B cell (primary cell): ENCODE measurements around the gene SENP3. TPM values are rescaled to one million over a fixed set of nuclear protein-coding genes. Genes with fewer than 3 reads are reported as not detected.

Experiments
- ATAC-seq: fragments of 200-7000 bp; cut with Tn5 transposase; one replicate; pipeline ENCODE4 v1.10.0; 2021; ENCODE audit warnings: low read depth, mild to moderate bottlenecking, moderate number of reproducible peaks, moderate library complexity
- CTCF ChIA-PET: fragments of 350-600 bp; sonication (Branson Sonifier 250); formaldehyde crosslinking; loops from one replicate; lab custom pipeline; 2021; ENCODE audit warnings: antibody characterized with exemption, inconsistent platforms; lab: Charles Lee
- POLR2A ChIA-PET: fragments of 350-600 bp; sonication (Branson Sonifier 250); formaldehyde crosslinking; loops from one replicate; lab custom pipeline; 2021; ENCODE audit warnings: antibody characterized with exemption; lab: Charles Lee
- DNase-seq: peaks from one replicate; pipeline ENCODE4 v3.0.0; 2013
- H2AFZ ChIP-seq: 2 replicates; pipeline ENCODE4 v1.6.1; 2012; ENCODE audit warnings: mild to moderate bottlenecking, low read depth, low read length; ENCODE audit not compliant: insufficient read depth, poor library complexity, severe bottlenecking
- H3K27ac ChIP-seq, 2 donors: 1 replicate in 1 of 2; 2 replicates in 1 of 2; pipeline ENCODE4 v1.5.1; 2012 to 2013; ENCODE audit warnings: low read length in 2 of 2, mild to moderate bottlenecking in 2 of 2, moderate library complexity in 1 of 2
- H3K27me3 ChIP-seq, 4 experiments: fragments of 200-600 bp in 1 of 4; sonication (generic) in 1 of 4; replicated peaks in 1 of 4; 1 replicate in 2 of 4; 2 replicates in 2 of 4; pipeline versions ENCODE4 v1.6.1 to v1.7.0; 2013 to 2016; ENCODE audit warnings: low read length in 3 of 4, mild to moderate bottlenecking in 2 of 4, mixed read lengths in 1 of 4, moderate library complexity in 1 of 4; ENCODE audit not compliant: insufficient read depth in 4 of 4, control insufficient read depth in 3 of 4; ENCODE audit errors: control extremely low read depth in 1 of 4
- H3K36me3 ChIP-seq, 2 experiments: replicated peaks in 1 of 2; 1 replicate in 1 of 2; 2 replicates in 1 of 2; pipeline versions ENCODE4 v1.6.1 to v1.7.1; 2013; ENCODE audit warnings: low read length in 1 of 2; ENCODE audit not compliant: insufficient read depth in 2 of 2, control insufficient read depth in 1 of 2; ENCODE audit errors: control extremely low read depth in 1 of 2, extremely low read depth in 1 of 2
- H3K4me1 ChIP-seq, 2 donors: fragments of 200-600 bp in 1 of 2; sonication (generic) in 1 of 2; 1 replicate in 1 of 2; 2 replicates in 1 of 2; pipeline versions ENCODE4 v1.5.1 to v1.6.1; 2013 to 2017; ENCODE audit warnings: low read length in 2 of 2; ENCODE audit not compliant: control insufficient read depth in 2 of 2, insufficient read depth in 2 of 2
- H3K4me2 ChIP-seq: replicated peaks from 2 replicates; pipeline ENCODE3; 2012; ENCODE audit warnings: mild to moderate bottlenecking, low read depth, low read length; ENCODE audit not compliant: poor library complexity, severe bottlenecking
- H3K4me3 ChIP-seq, 5 experiments: fragments of 200-600 bp in 1 of 5; sonication (generic) in 1 of 5; 1 replicate in 3 of 5; 2 replicates in 2 of 5; pipeline versions ENCODE4 v1.5.1 to v1.7.0; 2011 to 2016; ENCODE audit warnings: low read length in 4 of 5, mild to moderate bottlenecking in 4 of 5, low read depth in 2 of 5, control low read depth in 1 of 5, moderate library complexity in 1 of 5; ENCODE audit not compliant: insufficient read depth in 1 of 5; ENCODE audit errors: control extremely low read depth in 1 of 5, extremely low read depth in 1 of 5
- H3K79me2 ChIP-seq: fragments of 200-600 bp; sonication (generic); one replicate; pipeline ENCODE4 v1.6.0; 2016; ENCODE audit warnings: low read length; ENCODE audit not compliant: control insufficient read depth, insufficient read depth
- H3K9ac ChIP-seq: fragments of 200-600 bp; sonication (generic); 2 replicates; pipeline ENCODE4 v1.6.1; 2017; ENCODE audit warnings: mild to moderate bottlenecking, low read length, moderate library complexity
- H3K9me3 ChIP-seq, 3 donors: one replicate each; pipeline versions ENCODE4 v1.6.1 to v1.7.1; 2013; ENCODE audit warnings: low read length in 2 of 3; ENCODE audit not compliant: control insufficient read depth in 2 of 3, insufficient read depth in 1 of 3; ENCODE audit errors: control extremely low read depth in 1 of 3
- H4K20me1 ChIP-seq: 2 replicates; pipeline ENCODE4 v1.6.0; 2012; ENCODE audit warnings: mild to moderate bottlenecking, low read length; ENCODE audit not compliant: insufficient read depth, control insufficient read depth, poor library complexity, severe bottlenecking
- H3K27ac Mint-ChIP-seq: one replicate; pipeline ENCODE4 v1.8.0; 2021; ENCODE audit warnings: mixed read lengths
- H3K27me3 Mint-ChIP-seq: one replicate; pipeline ENCODE4 v1.8.0; 2021; ENCODE audit warnings: mixed read lengths
- H3K4me1 Mint-ChIP-seq: one replicate; pipeline ENCODE4 v1.8.0; 2021; ENCODE audit warnings: mixed read lengths
- H3K4me3 Mint-ChIP-seq: one replicate; pipeline ENCODE4 v1.8.0; 2021; ENCODE audit warnings: mixed read lengths
- H3K9me3 Mint-ChIP-seq: one replicate; pipeline ENCODE4 v1.8.0; 2022; ENCODE audit warnings: mixed read lengths; ENCODE audit not compliant: insufficient read depth
- EZH2 ChIP-seq: IDR thresholded peaks from 2 replicates; pipeline ENCODE4 v1.6.1; 2012; ENCODE audit warnings: borderline replicate concordance, low read depth, mild to moderate bottlenecking, moderate library complexity, low read length; ENCODE audit not compliant: insufficient read depth, poor library complexity, severe bottlenecking
- WGBS: methylation state at CpG from one replicate; pipeline ENCODE4 v1.1.5; 2013; ENCODE audit warnings: missing lambda C conversion rate; ENCODE audit not compliant: insufficient coverage; 5-methylcytosine and 5-hydroxymethylcytosine counted together
- intact Hi-C: fragments of 100-400 bp; cut with micrococcal nuclease; formaldehyde crosslinking; loops from one replicate; pipeline ENCODE4 v1.10.0; 2022
- polyA plus RNA-seq: library from polyadenylated mRNA; depleted of rRNA; stranded (reverse); fragments of >200 nt; gene quantifications from 2 replicates; pipeline ENCODE4 v1.2.3, GENCODE V29; 2012
- total RNA-seq, 2 donors: library from RNA; stranded (reverse); fragments of 120-200 nt in 1 of 2; gene quantifications; 1 replicate in 1 of 2; 2 replicates in 1 of 2; pipeline versions ENCODE4 v1.2.3 to v1.2.4, GENCODE V29; 2013 to 2022
- TF ChIP-seq, protein P1 (sequence below): fragments of 200-600 bp; IDR thresholded peaks from one replicate; pipeline ENCODE4 v1.8.0; 2022; ENCODE audit warnings: antibody characterized with exemption, mild to moderate bottlenecking

SENP3 gene
- total and polyA plus RNA-seq, 2 donors (not counting 1 experiment from before 2014, with no cell fraction given) = 45.1 to 57.1 TPM

DNA sequence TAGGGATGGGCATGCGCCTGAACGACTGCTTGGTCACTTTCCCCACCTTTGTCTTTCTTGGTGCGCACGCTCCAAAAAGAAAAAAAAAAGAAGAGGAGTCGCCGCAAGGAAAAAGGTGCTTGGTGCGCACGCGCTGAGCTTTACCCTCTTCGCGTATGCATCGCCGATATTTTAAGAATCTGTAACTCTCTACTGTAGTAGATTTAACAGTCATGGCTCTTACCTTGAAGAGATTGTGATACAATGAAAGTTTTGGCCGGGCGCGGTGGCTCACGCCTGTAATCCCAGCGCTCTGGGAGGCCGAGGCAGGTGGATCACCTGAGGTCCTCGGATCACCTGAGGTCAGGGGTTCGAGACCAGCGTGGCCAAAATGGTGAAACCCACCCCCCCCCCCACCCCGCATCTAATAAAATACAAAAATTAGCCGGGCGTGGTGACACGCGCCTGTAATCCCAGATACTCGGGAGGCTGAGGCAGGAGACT lies 53.6 kb downstream of the SENP3 start:
- no peaks in the 10 kb centered on the region for H3K27me3 Mint-ChIP-seq
- peaks cover 12 to 26% of the 10 kb centered on the region in 2 donors for H3K4me1 ChIP-seq
- 6% methylated on average over 16 of the region's 28 CpGs for WGBS
- no peaks in the 10 kb centered on the region for H3K9me3 Mint-ChIP-seq
- peak overlapping the region; percentile 93 for H3K27ac Mint-ChIP-seq
- peaks cover 1 to 8% of the 10 kb centered on the region in 2 experiments for H3K36me3 ChIP-seq
- peak overlapping the region; percentile 82 for H3K4me2 ChIP-seq
- ChIA-PET POLR2A (interaction anchor here (0.6 to 2.9 kb wide), 12 partner anchors 12 to 235 kb away, joined by 3 to 35 read pairs (median 4); partner anchors contain the start of genes CD68, MPDU1, POLR2A and SAT2), CTCF (interaction anchor here (0.6 to 2.5 kb wide), 14 partner anchors 9 to 101 kb away, joined by 3 to 14 read pairs (median 4); partner anchors contain the start of genes ATP1B2, SAT2, SOX15 and TP53)
- intact Hi-C loops = loop anchor here (1.0 to 10.0 kb wide), 6 partner anchors 12 to 308 kb away; partner anchors contain the start of genes ATP1B2, EIF5A, SAT2 and TP53
- no peaks in the 10 kb centered on the region for H3K9me3 ChIP-seq
- peak; percentile 6 for ATAC-seq
- peak overlapping the region; percentile 65 for H3K9ac ChIP-seq
- H3K27me3 ChIP-seq = no peaks in the 10 kb centered on the region
- TF ChIP-seq EZH2 = no peak
- TF ChIP-seq, protein P1, sequence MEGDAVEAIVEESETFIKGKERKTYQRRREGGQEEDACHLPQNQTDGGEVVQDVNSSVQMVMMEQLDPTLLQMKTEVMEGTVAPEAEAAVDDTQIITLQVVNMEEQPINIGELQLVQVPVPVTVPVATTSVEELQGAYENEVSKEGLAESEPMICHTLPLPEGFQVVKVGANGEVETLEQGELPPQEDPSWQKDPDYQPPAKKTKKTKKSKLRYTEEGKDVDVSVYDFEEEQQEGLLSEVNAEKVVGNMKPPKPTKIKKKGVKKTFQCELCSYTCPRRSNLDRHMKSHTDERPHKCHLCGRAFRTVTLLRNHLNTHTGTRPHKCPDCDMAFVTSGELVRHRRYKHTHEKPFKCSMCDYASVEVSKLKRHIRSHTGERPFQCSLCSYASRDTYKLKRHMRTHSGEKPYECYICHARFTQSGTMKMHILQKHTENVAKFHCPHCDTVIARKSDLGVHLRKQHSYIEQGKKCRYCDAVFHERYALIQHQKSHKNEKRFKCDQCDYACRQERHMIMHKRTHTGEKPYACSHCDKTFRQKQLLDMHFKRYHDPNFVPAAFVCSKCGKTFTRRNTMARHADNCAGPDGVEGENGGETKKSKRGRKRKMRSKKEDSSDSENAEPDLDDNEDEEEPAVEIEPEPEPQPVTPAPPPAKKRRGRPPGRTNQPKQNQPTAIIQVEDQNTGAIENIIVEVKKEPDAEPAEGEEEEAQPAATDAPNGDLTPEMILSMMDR = no peak
- H3K4me3 ChIP-seq = peak overlapping the region; percentile 24 to 76 (median 72)
- peak overlapping the region; percentile 67 to 85 for H3K27ac ChIP-seq
- peaks cover 22% of the 10 kb centered on the region for H3K4me1 Mint-ChIP-seq
- peaks cover 41% of the 10 kb centered on the region for H3K79me2 ChIP-seq
- peak overlapping the region; percentile 74 for H2AFZ ChIP-seq
- DNase-seq = no peak
- peaks cover 25% of the 10 kb centered on the region for H4K20me1 ChIP-seq
- peak overlapping the region; percentile 84 for H3K4me3 Mint-ChIP-seq

DNA sequence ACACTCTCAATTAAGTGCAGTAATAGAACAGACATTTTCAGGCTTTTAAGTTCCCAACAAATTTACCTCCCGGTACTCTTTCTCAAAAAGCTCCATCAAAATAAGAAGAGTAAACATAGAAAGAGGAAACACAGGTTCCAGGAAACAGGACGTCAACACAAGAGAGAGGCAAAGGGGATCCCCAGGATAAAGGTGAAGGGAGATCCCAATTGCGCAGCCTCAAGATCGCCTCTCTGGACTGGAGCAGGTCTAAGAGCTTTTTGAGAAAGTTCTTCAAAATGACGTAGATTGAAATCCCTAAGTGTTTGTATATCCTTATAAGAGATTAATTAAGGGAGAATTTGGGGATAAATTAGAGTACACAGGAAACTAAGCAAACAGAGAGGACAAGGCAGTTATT lies 56.9 kb downstream of the SENP3 start:
- Mint-ChIP-seq H3K9me3 (no peaks in the 10 kb centered on the region), H3K27ac (no peak overlapping the region), H3K4me3 (no peak overlapping the region), H3K27me3 (no peaks in the 10 kb centered on the region), H3K4me1 (peaks cover 5% of the 10 kb centered on the region)
- TF ChIP-seq EZH2 = no peak
- TF ChIP-seq, protein P1 = no peak
- H3K4me2 ChIP-seq = no peak overlapping the region
- CTCF ChIA-PET = no interaction called here
- ATAC-seq (no peak), DNase-seq (no peak)
- H3K4me3 ChIP-seq = no peak overlapping the region
- H3K79me2 ChIP-seq = peaks cover 8% of the 10 kb centered on the region
- no peak overlapping the region for H3K27ac ChIP-seq
- peaks cover 7% of the 10 kb centered on the region for H4K20me1 ChIP-seq
- POLR2A ChIA-PET = no interaction called here
- 89% methylated on average over 3 of the region's 5 CpGs for WGBS
- intact Hi-C loops = loop anchor here (10.0 kb wide), 1 partner anchor 226 kb away; no protein-coding TSS in a partner anchor
- H3K9me3 ChIP-seq = no peaks in the 10 kb centered on the region
- no peaks in the 10 kb centered on the region for H3K36me3 ChIP-seq
- no peak overlapping the region for H3K9ac ChIP-seq
- no peak overlapping the region for H2AFZ ChIP-seq
- peaks cover 5 to 11% of the 10 kb centered on the region in 2 donors for H3K4me1 ChIP-seq
- no peaks in the 10 kb centered on the region for H3K27me3 ChIP-seq
